ENCODE measurements around the gene NEDD4.
"Not testable (repeated sequence)": the region's sequence is repeated elsewhere in the genome, so short reads cannot be mapped to it uniquely, and the experiment has no call there.

The NEDD4 gene

GRCh38 chr15:56003777-56004176 is 10.4 kb upstream of the NEDD4 start:
- DNase-seq, result not testable (repeated sequence)

- DNase-seq, result not testable (repeated sequence)
Observed at GRCh38 chr15:56003277-56003676, 9.9 kb upstream of the NEDD4 start.

- DNase-seq, result no peak
Observed at GRCh38 chr15:56001471-56002078, 8.2 kb upstream of the NEDD4 start.

- DNase-seq, result no peak
Observed at GRCh38 chr15:55999658-56000057, 6.2 kb upstream of the NEDD4 start.

- no peak for DNase-seq
Observed at GRCh38 chr15:55998478-55998877, 5.1 kb upstream of the NEDD4 start.

- DNase-seq, result peak; percentile 57
Observed at GRCh38 chr15:55993804-55994560, 570 bp upstream of the NEDD4 start.

GRCh38 chr15:55992769-55993110 is 672 bp downstream of the NEDD4 start:
- DNase-seq, result no peak

- DNase-seq, result no peak
Observed at GRCh38 chr15:55991802-55992768, 1.3 kb downstream of the NEDD4 start.

GRCh38 chr15:55990998-55991397 is 2.4 kb downstream of the NEDD4 start:
- DNase-seq, result no peak

- DNase-seq, result no peak
Observed at GRCh38 chr15:55990516-55990915, 2.9 kb downstream of the NEDD4 start.

GRCh38 chr15:55989383-55989782 is 4.0 kb downstream of the NEDD4 start:
- no peak for DNase-seq

- peak; percentile 5 for DNase-seq
Observed at GRCh38 chr15:55981582-55982249, 11.7 kb downstream of the NEDD4 start.

- no peak for DNase-seq
Observed at GRCh38 chr15:55980511-55980910, 12.9 kb downstream of the NEDD4 start.

GRCh38 chr15:55977231-55977630 is 16.2 kb downstream of the NEDD4 start:
- no peak for DNase-seq

- DNase-seq, result no peak
Observed at GRCh38 chr15:55970286-55970685, 23.1 kb downstream of the NEDD4 start.

- no peak for DNase-seq
Observed at GRCh38 chr15:55969582-55969981, 23.8 kb downstream of the NEDD4 start.

GRCh38 chr15:55968923-55969322 is 24.5 kb downstream of the NEDD4 start:
- no peak for DNase-seq

- no peak for DNase-seq
Observed at GRCh38 chr15:55965091-55965490, 28.3 kb downstream of the NEDD4 start.

GRCh38 chr15:55960946-55961345 is 32.5 kb downstream of the NEDD4 start:
- DNase-seq, result no peak

- DNase-seq, result no peak
Observed at GRCh38 chr15:55959744-55960447, 33.5 kb downstream of the NEDD4 start.

- DNase-seq, result no peak
Observed at GRCh38 chr15:55958349-55958748, 35.1 kb downstream of the NEDD4 start.

GRCh38 chr15:55954862-55955605 is 38.4 kb downstream of the NEDD4 start:
- DNase-seq, result no peak
